HG02759 (cell line): Measurements from ENCODE around the gene VPS18.
A peak's percentile ranks its signal among the peaks of the same experiment; 100 is the strongest.

ENCODE experiments used
- ATAC-seq: cut with Tn5 transposase; IDR thresholded peaks from one replicate; pipeline ENCODE4 v1.9.1; 2021; ENCODE audit warnings: mild to moderate bottlenecking, moderate library complexity; ENCODE audit not compliant: unreplicated experiment

Gene VPS18

DNA sequence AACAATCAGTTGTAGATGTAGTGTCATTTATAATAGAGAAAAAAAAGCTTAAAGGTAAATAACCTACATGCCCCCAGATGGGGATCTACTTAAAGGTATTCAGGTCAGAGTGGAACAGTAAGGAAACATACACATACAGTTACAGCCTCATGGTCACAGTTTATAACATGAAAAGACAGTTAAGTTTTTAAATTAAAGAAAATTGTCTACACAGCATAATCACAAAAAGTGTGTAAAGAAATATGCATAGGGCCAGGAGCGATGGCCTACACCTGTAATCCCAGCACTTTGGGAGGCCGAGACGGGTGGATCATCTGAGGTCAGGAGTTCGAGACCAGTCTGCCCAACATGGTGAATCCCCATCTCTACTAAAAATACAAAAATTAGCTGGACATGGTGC lies 27.1 kb upstream of the VPS18 start:
- ATAC-seq, result no peak

GRCh38 chr15:40869686-40870085 lies 24.6 kb upstream of the VPS18 start:
- ATAC-seq, result no peak

GRCh38 chr15:40870716-40871115 lies 23.5 kb upstream of the VPS18 start:
- ATAC-seq, result no peak

DNA sequence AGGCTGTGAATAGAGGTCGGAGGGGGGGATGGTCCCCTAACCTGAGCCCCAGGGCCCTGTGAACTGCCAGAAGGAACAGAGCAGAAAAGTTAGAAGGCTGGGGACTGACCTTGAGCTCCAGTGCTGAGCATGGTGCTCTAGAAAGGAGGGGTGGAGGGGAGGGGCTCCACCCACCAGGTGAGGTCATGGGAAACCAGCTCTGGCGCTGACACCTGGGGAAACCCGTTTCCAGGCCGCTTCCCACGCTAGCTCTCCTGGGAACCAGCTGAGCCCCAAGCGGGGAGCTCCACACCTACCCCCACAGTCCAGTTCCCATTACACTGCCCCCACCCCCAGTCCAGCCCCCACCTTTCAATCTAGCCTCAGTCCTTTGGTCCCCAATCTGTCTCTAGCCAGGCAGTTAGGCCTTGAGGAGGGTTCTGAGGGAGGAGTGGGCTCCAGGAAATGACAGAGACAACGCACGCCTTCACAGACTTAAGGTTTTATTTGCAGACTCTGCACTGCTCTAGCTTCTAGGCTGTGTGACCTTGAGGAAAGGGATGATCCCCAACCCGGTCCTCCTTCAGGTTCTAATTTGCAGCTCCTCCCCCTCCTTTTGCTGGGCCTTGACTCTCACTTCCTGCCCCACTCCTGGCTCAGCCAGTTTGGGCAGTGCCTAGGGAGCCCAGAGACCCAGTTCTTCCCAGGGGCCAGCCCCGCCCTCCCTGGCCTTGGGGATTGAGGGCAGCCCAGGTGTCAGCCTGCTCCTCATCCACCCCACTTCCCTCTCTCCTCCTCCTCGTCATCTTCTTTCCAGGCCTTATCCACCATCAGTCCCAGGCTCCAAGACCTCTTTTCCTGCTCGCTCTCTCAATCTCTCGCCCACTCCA lies 22.3 kb upstream of the VPS18 start:
- ATAC-seq, result peak; percentile 45

DNA sequence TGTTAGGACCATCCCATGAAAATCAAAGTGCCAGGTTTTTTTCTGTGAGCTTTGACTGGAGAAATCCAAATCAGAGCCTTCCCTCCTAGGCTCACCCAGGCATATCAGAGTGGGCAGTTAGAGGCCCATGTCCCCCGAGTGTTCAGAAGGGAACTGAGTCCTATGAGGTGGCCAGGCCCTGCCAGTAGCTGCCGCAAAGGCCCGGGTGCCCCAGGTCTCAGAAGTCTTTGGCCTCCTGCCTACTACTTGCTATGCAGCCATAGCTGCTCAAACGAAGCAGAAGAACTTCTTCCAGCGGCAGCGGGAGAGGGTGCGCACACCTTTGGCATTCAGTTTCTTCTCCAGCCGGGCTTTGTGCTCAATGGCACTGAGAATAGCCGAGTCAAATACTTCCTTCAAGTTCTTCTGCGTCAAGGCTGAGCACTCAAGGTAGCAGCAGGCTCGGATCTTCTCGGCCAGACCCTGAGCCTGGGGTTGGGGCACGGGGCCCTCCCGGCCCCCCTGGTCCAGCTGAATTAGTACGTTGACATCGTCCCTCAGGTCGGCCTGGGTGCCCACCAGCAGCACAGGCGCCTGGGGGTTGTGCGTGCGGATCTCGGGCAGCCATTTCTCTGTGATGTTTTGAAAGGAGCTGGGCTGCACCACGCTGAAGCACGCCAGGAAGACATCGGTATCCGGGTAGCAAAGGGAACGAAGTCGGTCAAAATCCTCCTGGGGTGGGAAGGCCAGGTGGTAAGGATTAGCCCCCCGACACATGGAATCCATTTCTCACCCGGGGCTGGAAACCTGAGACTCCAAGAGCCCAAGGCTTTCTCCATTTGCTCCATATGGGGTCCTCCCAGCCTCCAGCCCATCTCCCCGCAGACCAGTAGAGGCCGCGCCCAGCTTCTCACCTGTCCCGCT lies 21.2 kb upstream of the VPS18 start:
- ATAC-seq, result no peak

- peak; percentile 57 for ATAC-seq
Observed at GRCh38 chr15:40873694-40874561, 20.3 kb upstream of the VPS18 start, which contains the start of gene RHOV. Gene RHOV, minus strand, starts transcription at chr15:40874234. Its CDS starts 95 bp downstream, at chr15:40874139.

- ATAC-seq, result no peak
Observed at GRCh38 chr15:40875991-40876730, 18.1 kb upstream of the VPS18 start.

- ATAC-seq, result no peak
Observed at GRCh38 chr15:40877694-40878093, 16.6 kb upstream of the VPS18 start.

DNA sequence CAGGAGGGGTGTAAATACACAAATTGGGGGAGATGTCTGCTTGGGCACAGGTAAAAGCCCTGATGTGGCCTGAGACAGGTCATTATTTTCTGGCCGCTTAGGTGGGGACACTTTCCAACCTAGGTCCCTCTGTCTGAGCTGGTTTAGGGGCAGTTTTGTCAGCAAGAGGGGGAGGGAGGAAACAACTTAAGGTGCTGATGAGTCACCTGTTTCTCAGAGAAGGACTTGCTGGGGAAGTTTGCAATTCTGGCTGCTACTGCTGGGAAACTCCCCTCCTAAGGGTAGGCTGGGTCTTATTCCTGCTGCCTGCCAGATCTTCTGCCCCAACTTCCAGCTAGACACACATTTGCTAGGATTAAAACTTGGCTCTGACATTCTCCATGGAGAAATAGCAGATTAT lies 15.5 kb upstream of the VPS18 start:
- peak; percentile 64 for ATAC-seq

GRCh38 chr15:40879609-40880008 lies 14.6 kb upstream of the VPS18 start:
- no peak for ATAC-seq

DNA sequence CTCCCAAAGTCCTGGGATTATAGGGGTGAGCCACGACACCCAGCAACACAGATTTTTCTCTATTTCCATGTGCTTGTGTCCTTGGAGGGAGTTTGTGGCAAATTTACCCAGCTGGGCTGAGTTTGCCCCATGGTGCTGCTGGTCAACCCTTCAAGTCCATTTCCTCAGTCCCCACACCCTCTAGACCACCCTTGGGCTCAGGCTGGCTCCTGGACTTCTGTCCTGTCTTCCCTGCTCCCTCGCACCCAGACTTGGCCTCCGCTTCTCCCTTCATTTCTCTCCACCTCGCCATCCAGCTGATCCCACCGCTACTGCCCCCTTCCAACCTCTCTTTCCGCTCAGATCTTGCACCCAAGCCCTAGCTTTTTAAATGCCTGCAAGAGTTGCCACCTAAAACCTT lies 12.9 kb upstream of the VPS18 start:
- no peak for ATAC-seq

- no peak for ATAC-seq
Observed at GRCh38 chr15:40886586-40886985, 7.7 kb upstream of the VPS18 start.

GRCh38 chr15:40889112-40889511 lies 5.1 kb upstream of the VPS18 start:
- no peak for ATAC-seq

GRCh38 chr15:40891138-40891537 lies 3.1 kb upstream of the VPS18 start:
- no peak for ATAC-seq

DNA sequence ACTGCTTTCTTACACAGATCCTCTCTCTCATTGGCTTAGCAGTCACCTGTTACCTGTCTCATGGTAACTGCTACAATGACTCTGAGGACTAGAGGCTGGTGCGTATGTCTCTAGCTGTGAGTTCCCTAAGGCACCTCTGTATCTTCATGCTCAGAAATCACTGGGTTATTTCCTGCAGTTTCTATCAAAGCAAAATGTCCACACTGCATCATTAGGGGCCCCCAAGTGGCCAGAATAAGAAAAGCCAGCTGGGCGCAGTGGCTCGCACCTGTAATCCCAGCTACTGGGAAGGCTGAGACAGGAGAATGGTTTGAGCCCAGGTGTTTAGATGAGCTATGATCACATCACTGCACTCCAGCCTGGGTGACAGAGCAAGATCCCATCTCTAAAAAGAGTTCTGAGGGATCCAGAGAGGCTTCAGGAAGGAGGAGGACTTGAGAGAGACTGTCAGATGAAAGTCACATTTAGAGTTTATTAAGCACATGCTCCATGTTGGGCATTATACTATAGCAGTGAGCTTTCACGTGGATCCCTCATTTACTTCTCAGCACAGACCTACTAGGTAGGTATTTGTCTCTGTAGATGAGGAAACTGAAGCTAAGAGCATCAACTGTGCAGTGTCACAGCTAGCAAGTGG lies 2.3 kb upstream of the VPS18 start:
- ATAC-seq, result no peak

DNA sequence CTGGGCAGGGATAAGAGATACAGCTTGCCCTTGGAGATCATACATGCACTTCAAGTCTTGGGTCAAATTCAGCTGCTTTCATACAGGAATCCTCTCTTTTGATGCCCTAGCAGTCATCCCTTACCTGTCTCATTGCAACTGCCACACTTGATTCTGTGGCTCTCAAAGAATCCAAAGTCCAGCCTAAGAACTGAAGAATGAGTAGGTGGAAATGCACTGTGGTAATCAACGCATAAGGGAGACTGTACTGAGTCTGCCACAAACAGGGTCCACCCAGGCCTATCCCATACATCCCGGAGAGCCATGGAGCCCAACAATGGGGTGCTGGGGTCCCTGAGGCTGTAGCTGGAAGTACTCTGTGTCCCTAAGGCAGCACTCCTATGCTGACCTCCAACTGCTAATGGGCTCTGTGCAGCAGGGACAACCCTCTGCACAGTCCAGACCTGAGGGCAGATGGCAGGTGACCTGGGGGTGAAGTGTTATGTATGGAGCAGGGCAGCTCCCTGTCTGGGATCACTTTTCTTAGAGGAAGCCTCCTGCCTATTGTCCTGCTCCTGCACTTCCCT lies 1.7 kb upstream of the VPS18 start:
- ATAC-seq, result no peak

- no peak for ATAC-seq
Observed at GRCh38 chr15:40893019-40893670, 1.1 kb upstream of the VPS18 start.

- peak; percentile 41 for ATAC-seq
Observed at GRCh38 chr15:40894681-40895448, 615 bp downstream of the VPS18 start.
